GM15510 (cell line): Measurements from ENCODE around the gene PKM.

Experiments used
- POLR2A ChIP-seq: IDR thresholded peaks from 3 replicates; pipeline ENCODE4 v1.6.1; 2011; ENCODE audit warnings: borderline replicate concordance; ENCODE audit not compliant: insufficient read length; ENCODE audit errors: extremely low read depth

PKM gene

GRCh38 chr15:72197460-72198355 lies 33.3 kb downstream of the PKM start, which contains the start of gene GRAMD2A:
Gene GRAMD2A (minus strand): TSS chr15:72197787.
- TF ChIP-seq POLR2A = no peak

GRCh38 chr15:72197041-72197459 lies 33.9 kb downstream of the PKM start:
- no peak for TF ChIP-seq POLR2A

- no peak for TF ChIP-seq POLR2A
These were observed 34.5 kb downstream of the PKM start for GRCh38 chr15:72196409-72197040.

DNA sequence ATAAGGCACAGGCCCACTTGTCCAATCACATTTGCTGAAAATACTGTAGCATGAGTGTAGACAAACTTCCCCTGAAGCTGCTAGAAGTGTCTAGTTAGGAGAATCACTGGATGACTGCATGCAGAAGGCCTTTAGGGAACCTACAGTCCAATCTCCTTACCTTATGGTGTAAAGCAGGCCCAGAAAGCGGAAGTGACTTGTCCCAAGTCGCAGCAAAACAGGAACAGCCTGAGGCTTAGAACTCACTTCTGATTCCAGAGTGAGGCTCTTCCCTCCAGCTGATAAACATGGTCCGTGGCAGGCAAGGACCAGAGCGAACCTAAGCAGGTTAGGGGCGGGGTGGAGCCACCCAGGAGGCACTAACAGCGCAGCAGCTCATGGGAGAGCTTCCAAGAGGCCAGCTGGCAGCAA lies 35.9 kb downstream of the PKM start:
- TF ChIP-seq POLR2A = no peak

DNA sequence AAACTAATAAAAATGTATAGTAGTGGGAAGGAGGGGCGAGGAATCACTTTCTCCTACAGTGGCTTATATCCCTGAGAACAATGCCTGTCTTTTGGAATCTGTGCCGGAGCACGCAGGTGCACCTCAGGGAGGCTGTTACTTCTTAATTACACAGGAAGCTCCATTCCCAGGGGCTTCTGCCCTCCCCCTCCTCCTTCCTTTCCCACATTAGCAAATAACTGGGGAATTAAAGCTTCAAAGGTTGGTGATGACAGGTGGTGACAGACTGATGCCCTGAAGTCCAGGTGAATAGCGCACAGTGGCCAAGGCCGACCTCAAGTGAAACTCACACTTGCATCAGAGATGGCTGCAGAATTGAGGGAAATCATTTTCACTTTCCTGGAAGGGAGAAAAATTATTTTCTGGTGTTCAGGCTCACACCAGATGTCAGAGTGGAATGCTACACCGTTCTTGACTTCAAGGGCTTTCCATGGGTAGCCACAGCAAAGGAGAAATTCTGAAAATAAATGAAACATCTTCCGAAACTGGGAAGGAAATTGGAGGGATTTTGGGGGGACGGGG lies 37.1 kb downstream of the PKM start:
- TF ChIP-seq POLR2A = no peak

- TF ChIP-seq POLR2A = no peak
These were observed 38.6 kb downstream of the PKM start for GRCh38 chr15:72192416-72192815.

- no peak for TF ChIP-seq POLR2A
These were observed 41.6 kb downstream of the PKM start for GRCh38 chr15:72189250-72189902.

DNA sequence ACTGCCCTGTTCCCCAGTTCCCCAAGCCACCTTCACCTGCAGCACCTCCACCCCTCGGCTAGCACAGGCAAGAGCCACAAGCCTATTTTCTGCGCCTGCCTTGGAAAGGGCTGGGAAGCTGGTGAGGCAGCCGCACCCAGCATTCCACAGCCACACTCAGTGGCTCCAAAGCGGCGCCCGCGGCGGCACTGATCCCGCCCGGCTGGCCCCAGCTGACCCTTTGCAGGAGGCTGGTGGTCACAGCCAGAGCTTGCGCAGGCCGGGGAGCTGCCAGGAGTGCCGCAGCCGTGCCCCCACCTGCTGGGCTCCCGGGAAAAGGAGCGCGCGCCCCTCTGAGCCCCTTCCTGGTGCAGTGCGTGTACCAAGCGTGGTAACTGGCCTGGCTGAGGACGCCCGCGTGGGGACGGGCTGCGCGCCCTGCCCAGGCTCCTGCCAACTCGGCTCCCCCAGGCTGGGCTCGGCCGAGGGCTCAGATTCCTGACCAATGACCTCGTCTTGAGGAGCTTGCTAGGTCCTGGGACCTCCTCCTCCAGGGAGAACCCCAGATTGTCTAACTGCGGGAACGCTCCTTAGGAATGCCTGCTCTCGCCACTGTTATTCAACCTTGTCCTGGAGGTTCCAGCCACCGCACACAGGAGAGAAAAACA lies 46.7 kb downstream of the PKM start:
- no peak for TF ChIP-seq POLR2A

DNA sequence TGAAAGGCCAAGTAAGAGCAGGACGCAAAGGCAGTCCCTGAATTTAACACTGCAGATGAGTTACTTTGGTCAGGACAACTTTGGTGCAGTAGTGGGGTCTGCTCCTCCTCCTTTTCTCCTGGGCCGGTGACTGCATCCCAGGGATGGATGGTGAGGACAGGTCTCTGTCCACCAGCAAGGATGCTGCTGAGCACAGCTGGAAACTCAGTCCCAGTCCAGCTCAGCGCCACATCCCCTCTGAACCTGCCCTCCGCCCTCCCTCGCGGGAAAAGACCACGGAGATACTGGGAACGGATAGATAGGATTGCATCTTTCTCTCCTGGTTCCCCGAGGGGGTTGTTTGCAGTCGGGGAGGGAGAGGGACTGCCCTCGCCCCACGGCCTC lies 47.2 kb downstream of the PKM start:
- TF ChIP-seq POLR2A = no peak

DNA sequence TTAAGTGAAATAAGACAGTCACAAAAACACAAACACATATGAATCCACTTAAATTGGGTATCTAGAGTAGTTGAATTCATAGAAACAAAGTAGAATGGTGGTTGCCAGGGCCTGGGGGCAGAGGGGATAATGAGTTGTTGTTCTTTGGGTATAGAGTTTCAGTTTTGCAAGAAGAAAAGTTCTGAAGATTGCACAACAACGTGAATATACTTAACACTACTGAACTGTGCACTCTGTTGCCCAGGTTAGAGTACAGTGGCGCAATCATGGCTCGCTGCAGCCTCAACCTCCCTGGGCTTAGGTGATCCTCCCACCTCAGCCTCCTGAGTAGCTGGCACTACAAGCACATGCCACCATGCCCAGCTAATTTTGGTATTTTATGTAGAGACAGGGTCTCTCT lies 48.3 kb downstream of the PKM start:
- TF ChIP-seq POLR2A = no peak

DNA sequence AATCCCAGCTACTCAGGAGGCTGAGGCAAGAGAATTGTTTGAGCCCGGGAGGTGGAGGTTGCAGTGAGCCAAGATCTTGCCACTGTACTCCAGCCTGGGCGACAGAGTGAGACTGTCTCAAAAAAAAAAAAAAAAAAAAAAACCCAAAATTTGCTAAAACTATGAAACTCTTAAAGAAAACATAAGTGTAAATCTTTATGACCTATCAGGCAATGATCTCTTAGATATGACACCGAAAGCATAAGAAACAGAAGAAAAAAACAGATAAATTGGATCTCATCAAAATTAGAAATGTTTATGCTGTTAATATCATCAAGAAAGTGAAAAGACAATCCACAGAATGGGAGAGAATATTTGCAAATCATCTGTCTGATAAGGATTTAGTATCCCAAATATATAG lies 48.7 kb downstream of the PKM start:
- TF ChIP-seq POLR2A = no peak

- TF ChIP-seq POLR2A = no peak
These were observed 50.1 kb downstream of the PKM start for GRCh38 chr15:72180761-72181324.

DNA sequence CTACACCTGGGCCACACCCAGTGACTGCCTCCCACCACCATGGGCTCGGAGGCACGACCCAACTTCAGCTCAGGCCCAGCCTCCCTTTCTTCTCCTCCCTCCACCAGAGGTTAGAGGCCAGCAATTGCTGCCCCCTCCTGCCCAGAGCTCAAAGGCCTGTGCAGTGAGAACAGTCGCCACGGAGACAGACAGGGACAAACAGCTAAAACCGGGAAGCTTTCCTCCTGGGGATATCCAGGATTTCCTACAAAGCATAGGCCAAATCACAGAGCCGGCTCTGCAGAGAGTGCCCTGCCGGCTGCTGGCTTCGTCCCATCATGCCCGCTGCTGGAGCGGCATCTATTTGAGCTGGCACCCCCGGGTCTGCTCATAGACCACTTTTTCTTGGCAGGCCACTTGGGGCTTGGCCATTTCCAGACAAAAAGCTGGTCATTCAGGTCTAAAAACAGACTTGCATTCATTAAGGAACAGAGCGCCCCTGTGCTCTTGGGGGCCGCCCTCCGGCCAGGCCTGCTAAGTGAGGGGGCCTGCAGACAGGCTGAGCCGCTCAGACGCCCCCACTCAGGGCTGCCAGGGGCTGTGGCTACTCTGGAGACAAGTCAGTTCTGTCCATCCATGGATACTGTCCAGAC lies 50.9 kb downstream of the PKM start:
- TF ChIP-seq POLR2A = no peak
